ENCODE results near the gene IMPDH1. TPM values are rescaled to one million over a fixed set of nuclear protein-coding genes. Genes with fewer than 3 reads are reported as not detected.

Gene IMPDH1
- total and polyA plus RNA-seq, 4 donors = 2.4 to 11.1 (median 5.2) TPM

DNA sequence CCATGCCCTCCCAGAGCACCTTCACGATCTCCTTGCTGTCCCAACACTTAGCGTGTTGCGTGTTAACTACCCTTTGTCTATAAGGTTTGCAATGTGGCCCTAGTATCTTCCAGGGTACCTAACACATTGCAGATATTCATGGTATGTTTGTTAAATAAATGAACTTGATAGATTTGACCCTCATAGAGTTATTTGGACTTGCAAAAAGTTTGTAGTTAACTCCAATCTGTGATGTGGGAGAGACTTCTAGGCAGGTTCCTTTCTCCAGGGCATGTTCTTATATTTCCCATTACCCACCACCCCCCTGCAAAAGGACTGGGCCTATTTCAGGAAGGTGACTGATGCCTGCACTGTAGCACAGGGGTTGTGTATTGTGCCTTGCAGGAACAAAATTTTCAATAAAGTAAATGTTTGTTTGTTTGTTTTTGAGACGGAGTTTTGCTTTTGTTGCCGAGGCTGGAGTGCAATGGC lies 46.5 kb upstream of the IMPDH1 start:
- Histone ChIP-seq H3K36me3 (ENCODE audit: control insufficient read depth in 4 of 4, insufficient read depth in 3 of 4, low read depth in 1 of 4, low read length in 3 of 4) (no peaks in the 10 kb centered on the region), H3K4me1 (ENCODE audit: control insufficient read depth in 4 of 4, insufficient read depth in 4 of 4, low read length in 3 of 4) (peaks cover 4 to 30% (median 11%) of the 10 kb centered on the region in 4 donors), H3K9me3 (ENCODE audit: control insufficient read depth in 4 of 4, low read length in 3 of 4) (no peaks in the 10 kb centered on the region), H3K27ac (ENCODE audit: low read depth in 1 of 2, low read length in 2 of 2) (peak overlapping the region; percentile 96 to 99), H3K4me3 (ENCODE audit: low read depth in 1 of 3, low read length in 3 of 3) (peak overlapping the region; percentile 73 to 82 (median 75)), H3K9ac (ENCODE audit: low read depth in 1 of 2, low read length in 2 of 2) (peak overlapping the region; percentile 3 to 80), H3K27me3 (ENCODE audit: control insufficient read depth in 4 of 4, insufficient read depth in 4 of 4, low read length in 3 of 4) (no peaks in the 10 kb centered on the region)
- WGBS = 4% methylated on average over 5 of the region's 5 CpGs
- no peak for DNase-seq (ENCODE audit: low spot score)
- no peak for TF ChIP-seq JUND (IDR thresholded peaks at IDR 0.05)
- no peak for TF ChIP-seq FOXA2 (IDR thresholded peaks at IDR 0.05)
- TF ChIP-seq RXRA (IDR thresholded peaks at IDR 0.05) = no peak
- TF ChIP-seq GABPA (IDR thresholded peaks at IDR 0.05 in 1 of 2, conservative IDR thresholded peaks at IDR 0.05 in 1 of 2) = no peak
- TF ChIP-seq SP1 (IDR thresholded peaks at IDR 0.05) = no peak
- TF ChIP-seq HNF4A (conservative IDR thresholded peaks at IDR 0.05) = no peak
- no peak for TF ChIP-seq RAD21 (IDR thresholded peaks at IDR 0.05)
- no peak for TF ChIP-seq YY1 (IDR thresholded peaks at IDR 0.05)
- TF ChIP-seq, protein P1, sequence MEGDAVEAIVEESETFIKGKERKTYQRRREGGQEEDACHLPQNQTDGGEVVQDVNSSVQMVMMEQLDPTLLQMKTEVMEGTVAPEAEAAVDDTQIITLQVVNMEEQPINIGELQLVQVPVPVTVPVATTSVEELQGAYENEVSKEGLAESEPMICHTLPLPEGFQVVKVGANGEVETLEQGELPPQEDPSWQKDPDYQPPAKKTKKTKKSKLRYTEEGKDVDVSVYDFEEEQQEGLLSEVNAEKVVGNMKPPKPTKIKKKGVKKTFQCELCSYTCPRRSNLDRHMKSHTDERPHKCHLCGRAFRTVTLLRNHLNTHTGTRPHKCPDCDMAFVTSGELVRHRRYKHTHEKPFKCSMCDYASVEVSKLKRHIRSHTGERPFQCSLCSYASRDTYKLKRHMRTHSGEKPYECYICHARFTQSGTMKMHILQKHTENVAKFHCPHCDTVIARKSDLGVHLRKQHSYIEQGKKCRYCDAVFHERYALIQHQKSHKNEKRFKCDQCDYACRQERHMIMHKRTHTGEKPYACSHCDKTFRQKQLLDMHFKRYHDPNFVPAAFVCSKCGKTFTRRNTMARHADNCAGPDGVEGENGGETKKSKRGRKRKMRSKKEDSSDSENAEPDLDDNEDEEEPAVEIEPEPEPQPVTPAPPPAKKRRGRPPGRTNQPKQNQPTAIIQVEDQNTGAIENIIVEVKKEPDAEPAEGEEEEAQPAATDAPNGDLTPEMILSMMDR (IDR thresholded peaks at IDR 0.05; ENCODE audit: low read depth, low read length, missing input control) = no peak
- TF ChIP-seq EGR1 (IDR thresholded peaks at IDR 0.05; ENCODE audit: low read depth in 2 of 2) = no peak
- TF ChIP-seq, protein P2, sequence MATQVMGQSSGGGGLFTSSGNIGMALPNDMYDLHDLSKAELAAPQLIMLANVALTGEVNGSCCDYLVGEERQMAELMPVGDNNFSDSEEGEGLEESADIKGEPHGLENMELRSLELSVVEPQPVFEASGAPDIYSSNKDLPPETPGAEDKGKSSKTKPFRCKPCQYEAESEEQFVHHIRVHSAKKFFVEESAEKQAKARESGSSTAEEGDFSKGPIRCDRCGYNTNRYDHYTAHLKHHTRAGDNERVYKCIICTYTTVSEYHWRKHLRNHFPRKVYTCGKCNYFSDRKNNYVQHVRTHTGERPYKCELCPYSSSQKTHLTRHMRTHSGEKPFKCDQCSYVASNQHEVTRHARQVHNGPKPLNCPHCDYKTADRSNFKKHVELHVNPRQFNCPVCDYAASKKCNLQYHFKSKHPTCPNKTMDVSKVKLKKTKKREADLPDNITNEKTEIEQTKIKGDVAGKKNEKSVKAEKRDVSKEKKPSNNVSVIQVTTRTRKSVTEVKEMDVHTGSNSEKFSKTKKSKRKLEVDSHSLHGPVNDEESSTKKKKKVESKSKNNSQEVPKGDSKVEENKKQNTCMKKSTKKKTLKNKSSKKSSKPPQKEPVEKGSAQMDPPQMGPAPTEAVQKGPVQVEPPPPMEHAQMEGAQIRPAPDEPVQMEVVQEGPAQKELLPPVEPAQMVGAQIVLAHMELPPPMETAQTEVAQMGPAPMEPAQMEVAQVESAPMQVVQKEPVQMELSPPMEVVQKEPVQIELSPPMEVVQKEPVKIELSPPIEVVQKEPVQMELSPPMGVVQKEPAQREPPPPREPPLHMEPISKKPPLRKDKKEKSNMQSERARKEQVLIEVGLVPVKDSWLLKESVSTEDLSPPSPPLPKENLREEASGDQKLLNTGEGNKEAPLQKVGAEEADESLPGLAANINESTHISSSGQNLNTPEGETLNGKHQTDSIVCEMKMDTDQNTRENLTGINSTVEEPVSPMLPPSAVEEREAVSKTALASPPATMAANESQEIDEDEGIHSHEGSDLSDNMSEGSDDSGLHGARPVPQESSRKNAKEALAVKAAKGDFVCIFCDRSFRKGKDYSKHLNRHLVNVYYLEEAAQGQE (IDR thresholded peaks at IDR 0.05) = no peak

DNA sequence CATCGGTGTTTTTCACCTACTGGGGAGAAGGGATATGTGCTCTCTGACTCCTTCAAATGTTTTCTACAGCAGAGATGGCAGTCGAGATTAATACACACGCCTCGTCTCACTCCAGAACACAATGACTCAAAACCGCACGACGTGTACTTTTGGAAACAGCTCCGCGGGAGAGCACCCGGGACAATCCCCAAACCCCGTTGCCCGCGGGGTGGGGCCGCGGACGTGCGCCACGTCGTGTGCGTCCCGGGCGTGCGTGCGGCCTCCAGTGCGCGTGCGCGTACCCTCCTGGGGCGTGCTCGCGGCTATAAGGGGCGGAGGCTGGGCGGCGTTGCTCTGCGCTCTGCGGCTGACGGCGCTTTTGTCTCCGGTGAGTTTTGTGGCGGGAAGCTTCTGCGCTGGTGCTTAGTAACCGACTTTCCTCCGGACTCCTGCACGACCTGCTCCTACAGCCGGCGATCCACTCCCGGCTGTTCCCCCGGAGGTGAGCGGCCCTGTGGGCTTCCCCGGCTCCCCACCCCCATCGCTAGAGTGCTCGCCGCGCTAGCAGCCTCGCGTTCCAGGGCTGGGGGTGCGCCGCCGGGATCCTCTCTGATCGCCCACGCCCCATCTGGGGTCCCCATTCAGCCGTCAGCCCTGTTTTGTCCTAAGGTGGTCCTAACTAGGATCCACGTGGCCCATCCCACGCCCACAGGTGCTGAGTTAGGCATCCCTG lies 45.9 kb upstream of the IMPDH1 start, which contains the start of gene HILPDA:
Gene HILPDA (plus strand): TSS at position 336 of the 712 bp plus-strand sequence. CDS start 1,391 bp downstream, outside the sequence.
- Histone ChIP-seq H3K4me3 (ENCODE audit: low read depth in 1 of 3, low read length in 3 of 3) (peak within 1 kb of the TSS; percentile 73 to 82 (median 75)), H3K27ac (ENCODE audit: low read depth in 1 of 2, low read length in 2 of 2) (peak within 1 kb of the TSS; percentile 96 to 99), H3K4me1 (ENCODE audit: control insufficient read depth in 4 of 4, insufficient read depth in 4 of 4, low read length in 3 of 4) (peaks cover 4 to 30% (median 11%) of the 10 kb centered on the region in 4 donors), H3K9me3 (ENCODE audit: control insufficient read depth in 4 of 4, low read length in 3 of 4) (no peaks in the 10 kb centered on the region), H3K36me3 (ENCODE audit: control insufficient read depth in 4 of 4, insufficient read depth in 3 of 4, low read depth in 1 of 4, low read length in 3 of 4) (no peaks in the 10 kb centered on the region), H3K9ac (ENCODE audit: low read depth in 1 of 2, low read length in 2 of 2) (peak within 1 kb of the TSS; percentile 80 to 97), H3K27me3 (ENCODE audit: control insufficient read depth in 4 of 4, insufficient read depth in 4 of 4, low read length in 3 of 4) (no peaks in the 10 kb centered on the region)
- WGBS = under 1% methylated on average over 64 of the region's 64 CpGs
- peak; percentile 90 for DNase-seq (ENCODE audit: low spot score)
- TF ChIP-seq FOXA1 (IDR thresholded peaks at IDR 0.05) = no peak
- TF ChIP-seq NR2F2 (IDR thresholded peaks at IDR 0.05) = no peak
- TF ChIP-seq YY1 (IDR thresholded peaks at IDR 0.05) = peak; percentile 37
- TF ChIP-seq, protein P3, sequence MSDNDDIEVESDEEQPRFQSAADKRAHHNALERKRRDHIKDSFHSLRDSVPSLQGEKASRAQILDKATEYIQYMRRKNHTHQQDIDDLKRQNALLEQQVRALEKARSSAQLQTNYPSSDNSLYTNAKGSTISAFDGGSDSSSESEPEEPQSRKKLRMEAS (IDR thresholded peaks at IDR 0.05) = peak; percentile 10
- no peak for TF ChIP-seq FOXA2 (IDR thresholded peaks at IDR 0.05)
- peak in 1 of 2 donors; percentile 48 for TF ChIP-seq RXRA (IDR thresholded peaks at IDR 0.05)
- TF ChIP-seq, protein P4, sequence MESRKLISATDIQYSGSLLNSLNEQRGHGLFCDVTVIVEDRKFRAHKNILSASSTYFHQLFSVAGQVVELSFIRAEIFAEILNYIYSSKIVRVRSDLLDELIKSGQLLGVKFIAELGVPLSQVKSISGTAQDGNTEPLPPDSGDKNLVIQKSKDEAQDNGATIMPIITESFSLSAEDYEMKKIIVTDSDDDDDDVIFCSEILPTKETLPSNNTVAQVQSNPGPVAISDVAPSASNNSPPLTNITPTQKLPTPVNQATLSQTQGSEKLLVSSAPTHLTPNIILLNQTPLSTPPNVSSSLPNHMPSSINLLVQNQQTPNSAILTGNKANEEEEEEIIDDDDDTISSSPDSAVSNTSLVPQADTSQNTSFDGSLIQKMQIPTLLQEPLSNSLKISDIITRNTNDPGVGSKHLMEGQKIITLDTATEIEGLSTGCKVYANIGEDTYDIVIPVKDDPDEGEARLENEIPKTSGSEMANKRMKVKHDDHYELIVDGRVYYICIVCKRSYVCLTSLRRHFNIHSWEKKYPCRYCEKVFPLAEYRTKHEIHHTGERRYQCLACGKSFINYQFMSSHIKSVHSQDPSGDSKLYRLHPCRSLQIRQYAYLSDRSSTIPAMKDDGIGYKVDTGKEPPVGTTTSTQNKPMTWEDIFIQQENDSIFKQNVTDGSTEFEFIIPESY (IDR thresholded peaks at IDR 0.05) = no peak
- peak in 1 of 2 donors; percentile 53 for TF ChIP-seq GABPA (IDR thresholded peaks at IDR 0.05 in 1 of 2, conservative IDR thresholded peaks at IDR 0.05 in 1 of 2)
- peak; percentile 56 for TF ChIP-seq SP1 (IDR thresholded peaks at IDR 0.05)
- no peak for TF ChIP-seq HNF4A (conservative IDR thresholded peaks at IDR 0.05)
- TF ChIP-seq EGR1 (IDR thresholded peaks at IDR 0.05; ENCODE audit: low read depth in 2 of 2) = no peak
- TF ChIP-seq JUND (IDR thresholded peaks at IDR 0.05) = no peak
- TF ChIP-seq, protein P2 (IDR thresholded peaks at IDR 0.05) = peak; percentile 72
- no peak for TF ChIP-seq HNF4G (IDR thresholded peaks at IDR 0.05)
- TF ChIP-seq TAF1 (conservative IDR thresholded peaks at IDR 0.05) = no peak
- TF ChIP-seq RAD21 (IDR thresholded peaks at IDR 0.05) = no peak
- TF ChIP-seq, protein P5, sequence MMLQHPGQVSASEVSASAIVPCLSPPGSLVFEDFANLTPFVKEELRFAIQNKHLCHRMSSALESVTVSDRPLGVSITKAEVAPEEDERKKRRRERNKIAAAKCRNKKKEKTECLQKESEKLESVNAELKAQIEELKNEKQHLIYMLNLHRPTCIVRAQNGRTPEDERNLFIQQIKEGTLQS (IDR thresholded peaks at IDR 0.05) = no peak
